A673 (cell line): Measurements from ENCODE around the gene OS9. TPM values are rescaled to one million over a fixed set of nuclear protein-coding genes. Genes with fewer than 3 reads are reported as not detected.

Source experiments
- BruUV-seq: library from RNA; stranded (reverse); fragments of 400-500 nt; replicated peaks from 2 replicates; lab custom pipeline; 2021; lab: Mats Ljungman, UMichigan
- CTCF ChIA-PET: fragments of 300-600 bp; sonication (Branson Sonifier 250); formaldehyde crosslinking; loops from one replicate; lab custom pipeline; 2022; ENCODE audit warnings: antibody characterized with exemption; lab: Charles Lee
- POLR2A ChIA-PET: fragments of 300-600 bp; sonication (Branson Sonifier 250); formaldehyde crosslinking; loops from one replicate; lab custom pipeline; 2022; ENCODE audit warnings: antibody characterized with exemption; ENCODE audit not compliant: low non-redundant PET; lab: Charles Lee
- DNase-seq: peaks from one replicate; pipeline ENCODE4 v3.0.0-alpha.2; 2015; ENCODE audit warnings: low spot score
- H3K27ac ChIP-seq: fragments of 200-600 bp; sonication (generic); 2 replicates; pipeline ENCODE4 v1.5.1; 2016; ENCODE audit warnings: mixed run types, low read depth, mild to moderate bottlenecking, mixed read lengths, antibody characterized with exemption, low read length; ENCODE audit not compliant: poor library complexity, severe bottlenecking
- H3K27me3 ChIP-seq: fragments of 200-600 bp; sonication (generic); replicated peaks from 2 replicates; pipeline ENCODE4 v1.6.1; 2017; ENCODE audit warnings: mixed run types, low read depth, mild to moderate bottlenecking, mixed read lengths, antibody characterized with exemption, low read length; ENCODE audit not compliant: insufficient read depth, poor library complexity
- H3K36me3 ChIP-seq: fragments of 200-600 bp; sonication (generic); 2 replicates; pipeline ENCODE4 v1.6.1; 2016; ENCODE audit warnings: mixed run types, mild to moderate bottlenecking, mixed read lengths, antibody characterized with exemption, low read length; ENCODE audit not compliant: insufficient read depth, poor library complexity, severe bottlenecking
- H3K4me1 ChIP-seq: fragments of 200-600 bp; sonication (generic); 2 replicates; pipeline ENCODE4 v1.6.1; 2017; ENCODE audit warnings: mixed run types, mild to moderate bottlenecking, mixed read lengths, antibody characterized with exemption, low read length; ENCODE audit not compliant: insufficient read depth, poor library complexity, severe bottlenecking
- H3K4me3 ChIP-seq: fragments of 200-600 bp; sonication (generic); 2 replicates; pipeline ENCODE4 v1.5.1; 2016; ENCODE audit warnings: low read depth, mixed run types, mild to moderate bottlenecking, mixed read lengths, low read length; ENCODE audit not compliant: poor library complexity, severe bottlenecking
- H3K9me3 ChIP-seq: fragments of 200-600 bp; sonication (generic); 2 replicates; pipeline ENCODE4 v1.6.1; 2016; ENCODE audit warnings: mixed run types, low read depth, mild to moderate bottlenecking, mixed read lengths, antibody characterized with exemption, low read length; ENCODE audit not compliant: poor library complexity, severe bottlenecking
- CTCF ChIP-seq: fragments of 300-800, 200-600 bp; sonication (generic); conservative IDR thresholded peaks from 2 replicates; pipeline ENCODE4 v1.5.1; 2017; ENCODE audit warnings: low read depth, mild to moderate bottlenecking, antibody characterized with exemption, low read length, moderate library complexity, mixed read lengths
- EZH2 ChIP-seq: fragments of 200-600 bp; sonication (generic); IDR thresholded peaks from 2 replicates; pipeline ENCODE4 v1.6.1; 2017; ENCODE audit warnings: borderline replicate concordance, low read depth, mild to moderate bottlenecking, mixed read lengths, antibody characterized with exemption, low read length; ENCODE audit not compliant: poor library complexity, severe bottlenecking
- intact Hi-C: fragments of 100-400 bp; cut with micrococcal nuclease; formaldehyde crosslinking; loops from one replicate; pipeline ENCODE4 v1.10.0; 2022; ENCODE audit not compliant: unreplicated experiment
- total RNA-seq: library from RNA; stranded (reverse); gene quantifications from 2 replicates; pipeline ENCODE4 v1.2.3, GENCODE V29; 2021

The OS9 gene
- total RNA-seq, 1 experiment from 2014 or later = 142 TPM

GRCh38 chr12:57724936-57725740 is 31.2 kb downstream of the OS9 start:
- Histone ChIP-seq H3K27ac (no peak overlapping the region), H3K27me3 (no peaks in the 10 kb centered on the region), H3K4me3 (no peak overlapping the region), H3K9me3 (no peaks in the 10 kb centered on the region), H3K36me3 (no peaks in the 10 kb centered on the region), H3K4me1 (peaks cover 7% of the 10 kb centered on the region)
- no peak for DNase-seq
- intact Hi-C loops = loop anchor here (5.0 kb wide), 1 partner anchor 143 kb away; no protein-coding TSS in a partner anchor
- CTCF ChIA-PET = interaction anchor here (0.6 to 2.4 kb wide), 5 partner anchors 11 to 142 kb away, joined by 3 to 17 read pairs (median 4); partner anchors contain the start of gene TSPAN31
- POLR2A ChIA-PET = no interaction called here
- TF ChIP-seq CTCF = no peak
- TSS peak; percentile 51 for BruUV-seq

DNA sequence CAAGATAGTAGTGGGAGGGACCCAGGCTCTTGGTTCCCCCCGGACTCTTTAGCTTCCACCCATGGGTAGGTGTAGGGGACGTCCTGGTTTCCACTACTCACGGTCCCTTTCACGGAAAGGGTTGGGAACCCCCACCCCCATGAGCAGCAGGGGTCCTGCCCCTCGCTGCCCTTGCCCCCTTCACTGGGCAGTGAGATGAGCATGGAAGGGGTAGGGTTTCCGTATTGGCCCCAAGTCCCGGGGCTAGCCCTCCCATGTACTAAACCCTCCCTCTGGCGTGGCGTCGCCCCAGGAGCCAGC is 31.9 kb downstream of the OS9 start:
- H3K9me3 ChIP-seq = no peaks in the 10 kb centered on the region
- ChIA-PET CTCF (interaction anchor here (0.6 to 2.4 kb wide), 6 partner anchors 10 to 267 kb away, joined by 3 to 17 read pairs (median 4); partner anchors contain the start of gene TSPAN31), POLR2A (no interaction called here)
- TF ChIP-seq CTCF (no peak), EZH2 (no peak)
- H3K36me3 ChIP-seq = no peaks in the 10 kb centered on the region
- DNase-seq = no peak
- H3K27me3 ChIP-seq = no peaks in the 10 kb centered on the region
- H3K4me3 ChIP-seq = peak overlapping the region; percentile 82
- peak overlapping the region; percentile 90 for H3K27ac ChIP-seq
- BruUV-seq = no TSS peak
- H3K4me1 ChIP-seq = peaks cover 7% of the 10 kb centered on the region
- intact Hi-C loops = loop anchor here (5.0 kb wide), 1 partner anchor 144 kb away; no protein-coding TSS in a partner anchor

- H3K9me3 ChIP-seq = no peaks in the 10 kb centered on the region
- peak; percentile 96 for DNase-seq
- TF ChIP-seq EZH2 = no peak
- peak; percentile 95 for TF ChIP-seq CTCF
- peak overlapping the region; percentile 82 for H3K4me3 ChIP-seq
- H3K27ac ChIP-seq = peak overlapping the region; percentile 90
- POLR2A ChIA-PET = no interaction called here
- TSS peak; percentile 12 for BruUV-seq
- no peaks in the 10 kb centered on the region for H3K27me3 ChIP-seq
- H3K36me3 ChIP-seq = no peaks in the 10 kb centered on the region
- peaks cover 7% of the 10 kb centered on the region for H3K4me1 ChIP-seq
- intact Hi-C loops = loop anchor here (5.0 kb wide), 1 partner anchor 144 kb away; no protein-coding TSS in a partner anchor
- CTCF ChIA-PET = interaction anchor here (0.5 to 2.4 kb wide), 7 partner anchors 10 to 267 kb away, joined by 3 to 17 read pairs (median 4); partner anchors contain the start of gene TSPAN31
These were observed 32.4 kb downstream of the OS9 start for GRCh38 chr12:57726151-57726883.
